Measurements from ENCODE around the gene SERGEF.

DNA sequence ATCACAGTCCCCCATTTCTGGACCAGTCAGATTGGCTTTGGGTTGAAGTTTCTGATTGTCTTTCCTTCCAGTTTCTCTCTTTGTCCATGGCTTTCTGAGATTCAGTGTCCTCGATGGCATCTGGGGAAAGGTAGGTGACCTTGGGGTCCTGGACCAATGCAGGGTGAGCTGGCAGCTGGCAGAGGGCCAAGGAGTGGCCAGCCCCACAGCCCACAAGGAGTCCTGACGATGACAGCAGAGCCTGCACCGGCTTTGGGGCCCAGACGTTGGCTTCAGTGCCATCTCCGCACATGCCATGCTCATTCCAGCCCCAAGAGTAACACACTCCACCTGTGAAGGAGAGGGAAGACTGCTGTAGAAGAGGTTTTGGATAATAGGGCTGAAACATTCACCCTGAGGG is 224.8 kb downstream of the SERGEF start:
- TF ChIP-seq POLR2AphosphoS5 (IDR thresholded peaks at IDR 0.05), result no peak
- TF ChIP-seq, protein P1, sequence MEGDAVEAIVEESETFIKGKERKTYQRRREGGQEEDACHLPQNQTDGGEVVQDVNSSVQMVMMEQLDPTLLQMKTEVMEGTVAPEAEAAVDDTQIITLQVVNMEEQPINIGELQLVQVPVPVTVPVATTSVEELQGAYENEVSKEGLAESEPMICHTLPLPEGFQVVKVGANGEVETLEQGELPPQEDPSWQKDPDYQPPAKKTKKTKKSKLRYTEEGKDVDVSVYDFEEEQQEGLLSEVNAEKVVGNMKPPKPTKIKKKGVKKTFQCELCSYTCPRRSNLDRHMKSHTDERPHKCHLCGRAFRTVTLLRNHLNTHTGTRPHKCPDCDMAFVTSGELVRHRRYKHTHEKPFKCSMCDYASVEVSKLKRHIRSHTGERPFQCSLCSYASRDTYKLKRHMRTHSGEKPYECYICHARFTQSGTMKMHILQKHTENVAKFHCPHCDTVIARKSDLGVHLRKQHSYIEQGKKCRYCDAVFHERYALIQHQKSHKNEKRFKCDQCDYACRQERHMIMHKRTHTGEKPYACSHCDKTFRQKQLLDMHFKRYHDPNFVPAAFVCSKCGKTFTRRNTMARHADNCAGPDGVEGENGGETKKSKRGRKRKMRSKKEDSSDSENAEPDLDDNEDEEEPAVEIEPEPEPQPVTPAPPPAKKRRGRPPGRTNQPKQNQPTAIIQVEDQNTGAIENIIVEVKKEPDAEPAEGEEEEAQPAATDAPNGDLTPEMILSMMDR (IDR thresholded peaks at IDR 0.05), result no peak
- TF ChIP-seq EP300 (IDR thresholded peaks at IDR 0.05), result no peak
- no peak for TF ChIP-seq POLR2A (IDR thresholded peaks at IDR 0.05)
